Measurements from ENCODE around the gene KCNQ1OT1. TPM values are rescaled to one million over a fixed set of nuclear protein-coding genes. Genes with fewer than 3 reads are reported as not detected.

KCNQ1OT1 gene
- total and polyA plus RNA-seq, 7 donors: 0.01 to 0.56 (median 0.30) TPM

DNA sequence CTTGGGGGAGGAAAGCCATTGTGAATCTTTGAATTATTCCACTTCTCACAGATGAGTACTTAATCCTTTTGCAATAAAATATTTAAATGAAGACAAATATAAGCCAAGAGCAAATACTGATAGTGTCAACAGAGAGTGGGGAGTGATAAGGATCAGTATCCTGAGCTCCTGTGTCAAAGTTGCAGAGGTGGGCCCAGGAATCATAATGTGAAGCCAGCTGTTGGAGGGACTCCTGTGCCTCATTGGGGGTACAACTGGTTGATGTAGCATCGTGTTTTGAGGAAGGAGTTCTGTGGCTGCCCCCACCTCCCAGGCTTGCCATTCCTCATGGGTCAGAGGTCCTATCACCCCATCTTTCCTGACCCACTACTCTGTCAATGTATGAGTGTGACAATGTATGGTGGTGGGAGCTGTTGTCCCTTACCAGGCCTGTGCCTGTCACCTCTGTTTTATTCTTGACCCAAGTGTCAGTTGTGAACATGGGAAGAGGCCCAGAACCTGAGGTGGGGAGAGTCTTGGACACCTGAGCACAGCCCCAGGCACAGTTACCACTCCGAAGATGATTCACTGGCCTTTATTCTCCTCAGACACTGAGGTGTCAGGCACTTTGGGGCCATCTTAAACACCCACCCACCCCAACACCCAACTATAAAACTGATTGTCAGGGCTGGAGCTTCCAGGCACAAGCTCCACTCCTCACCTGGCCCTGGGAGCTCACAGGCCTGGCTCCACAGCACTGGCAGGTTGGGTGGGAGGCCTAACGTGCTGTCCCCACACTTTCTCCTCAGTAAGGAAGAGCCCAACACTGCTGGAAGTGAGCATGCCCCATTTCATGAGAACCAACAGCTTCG lies 38.4 kb downstream of the KCNQ1OT1 start:
- 91 to 97% (median 92%) methylated on average over 4 of the region's 4 CpGs for WGBS, 3 donors
- H3K9me3 ChIP-seq: peaks cover 14% of the 10 kb centered on the region
- no peak for DNase-seq
- no peak overlapping the region for H3K27ac ChIP-seq
- H3K4me1 ChIP-seq: peaks cover 10% of the 10 kb centered on the region
- no peaks in the 10 kb centered on the region for H3K36me3 ChIP-seq (ENCODE audit: insufficient read depth in 1 of 2, low read depth in 1 of 2)
- intact Hi-C loops (cut with DNase I): no loop called here
- ATAC-seq: no peak
- TF ChIP-seq, protein P1, sequence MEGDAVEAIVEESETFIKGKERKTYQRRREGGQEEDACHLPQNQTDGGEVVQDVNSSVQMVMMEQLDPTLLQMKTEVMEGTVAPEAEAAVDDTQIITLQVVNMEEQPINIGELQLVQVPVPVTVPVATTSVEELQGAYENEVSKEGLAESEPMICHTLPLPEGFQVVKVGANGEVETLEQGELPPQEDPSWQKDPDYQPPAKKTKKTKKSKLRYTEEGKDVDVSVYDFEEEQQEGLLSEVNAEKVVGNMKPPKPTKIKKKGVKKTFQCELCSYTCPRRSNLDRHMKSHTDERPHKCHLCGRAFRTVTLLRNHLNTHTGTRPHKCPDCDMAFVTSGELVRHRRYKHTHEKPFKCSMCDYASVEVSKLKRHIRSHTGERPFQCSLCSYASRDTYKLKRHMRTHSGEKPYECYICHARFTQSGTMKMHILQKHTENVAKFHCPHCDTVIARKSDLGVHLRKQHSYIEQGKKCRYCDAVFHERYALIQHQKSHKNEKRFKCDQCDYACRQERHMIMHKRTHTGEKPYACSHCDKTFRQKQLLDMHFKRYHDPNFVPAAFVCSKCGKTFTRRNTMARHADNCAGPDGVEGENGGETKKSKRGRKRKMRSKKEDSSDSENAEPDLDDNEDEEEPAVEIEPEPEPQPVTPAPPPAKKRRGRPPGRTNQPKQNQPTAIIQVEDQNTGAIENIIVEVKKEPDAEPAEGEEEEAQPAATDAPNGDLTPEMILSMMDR (IDR thresholded peaks at IDR 0.05): no peak
- no peaks in the 10 kb centered on the region for H3K27me3 ChIP-seq (ENCODE audit: insufficient read depth in 3 of 3, low read length in 2 of 3)
- no peak overlapping the region for H3K4me3 ChIP-seq

DNA sequence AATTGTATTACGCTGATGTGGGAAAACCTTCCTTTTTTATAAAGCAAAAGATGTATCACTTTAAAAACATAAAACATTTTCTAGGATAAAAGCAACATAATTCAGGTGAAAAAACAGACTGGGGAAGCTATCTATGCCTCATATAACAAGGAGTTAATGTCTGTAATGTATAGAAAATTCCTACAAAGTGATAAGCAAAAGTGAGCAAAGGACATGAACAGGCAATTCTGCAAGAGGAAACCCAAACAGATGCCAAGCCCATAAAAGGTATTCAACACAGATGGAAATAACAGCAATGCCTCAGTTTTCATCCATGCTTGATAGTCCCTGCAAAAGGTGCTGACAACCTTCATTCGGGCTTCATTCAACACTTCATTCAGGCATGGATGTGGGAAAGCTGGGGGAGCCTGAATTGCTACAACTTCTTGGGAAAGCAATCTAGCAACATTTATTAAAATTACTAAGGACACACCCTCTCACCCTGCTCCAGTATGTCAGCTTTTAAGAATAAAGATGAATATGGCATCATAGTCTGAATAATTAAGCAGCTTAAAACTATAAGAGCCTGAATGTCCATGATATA lies 39.3 kb downstream of the KCNQ1OT1 start:
- ATAC-seq (no peak), DNase-seq (no peak)
- 97 to 98% (median 97%) methylated on average over 2 of the region's 2 CpGs for WGBS, 3 donors
- H3K36me3 ChIP-seq (ENCODE audit: insufficient read depth in 1 of 2, low read depth in 1 of 2): no peaks in the 10 kb centered on the region
- H3K4me3 ChIP-seq: no peak overlapping the region
- no peak overlapping the region for H3K27ac ChIP-seq
- intact Hi-C loops (cut with DNase I): no loop called here
- TF ChIP-seq, protein P1 (IDR thresholded peaks at IDR 0.05): no peak
- no peaks in the 10 kb centered on the region for H3K27me3 ChIP-seq (ENCODE audit: insufficient read depth in 3 of 3, low read length in 2 of 3)
- peaks cover 14% of the 10 kb centered on the region for H3K9me3 ChIP-seq
- H3K4me1 ChIP-seq: peaks cover 10% of the 10 kb centered on the region

DNA sequence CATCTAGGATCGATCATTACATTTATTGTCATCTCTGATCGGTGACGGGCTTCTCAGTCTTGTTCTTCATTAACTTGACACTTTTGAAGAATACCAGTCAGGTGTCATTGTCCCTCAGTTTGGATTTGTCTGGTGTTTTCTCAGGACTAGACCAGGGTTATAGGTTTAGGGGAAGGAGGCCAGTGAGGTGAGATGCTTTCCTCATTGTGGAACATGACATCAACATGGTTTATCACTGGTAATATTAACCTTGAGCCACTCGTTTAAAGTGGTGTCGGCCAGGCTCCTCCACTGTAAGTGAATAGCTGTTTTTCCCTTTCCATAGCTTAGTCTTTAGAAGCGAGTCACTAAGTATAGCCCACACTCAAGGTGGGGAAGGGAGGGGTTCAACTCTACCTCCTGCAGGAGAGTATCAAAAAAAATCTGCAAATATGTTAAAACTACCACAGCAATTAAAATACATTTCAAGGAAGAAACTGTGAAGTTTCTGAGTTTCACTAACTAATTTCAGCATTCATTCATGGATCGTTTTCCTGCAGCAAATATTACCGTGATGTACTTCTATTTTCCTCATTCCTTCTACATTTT lies 42.0 kb downstream of the KCNQ1OT1 start:
- 73 to 83% (median 82%) methylated on average over 8 of the region's 8 CpGs for WGBS, 3 donors
- intact Hi-C loops (cut with DNase I): no loop called here
- Histone ChIP-seq H3K36me3 (ENCODE audit: insufficient read depth in 1 of 2, low read depth in 1 of 2) (no peaks in the 10 kb centered on the region), H3K27ac (no peak overlapping the region), H3K27me3 (ENCODE audit: insufficient read depth in 3 of 3, low read length in 2 of 3) (no peaks in the 10 kb centered on the region), H3K4me3 (no peak overlapping the region), H3K9me3 (peaks cover 14% of the 10 kb centered on the region), H3K4me1 (peaks cover 20% of the 10 kb centered on the region)
- ATAC-seq: peak in 1 of 4 donors; percentile 66
- DNase-seq: no peak
- TF ChIP-seq, protein P1 (IDR thresholded peaks at IDR 0.05): no peak

DNA sequence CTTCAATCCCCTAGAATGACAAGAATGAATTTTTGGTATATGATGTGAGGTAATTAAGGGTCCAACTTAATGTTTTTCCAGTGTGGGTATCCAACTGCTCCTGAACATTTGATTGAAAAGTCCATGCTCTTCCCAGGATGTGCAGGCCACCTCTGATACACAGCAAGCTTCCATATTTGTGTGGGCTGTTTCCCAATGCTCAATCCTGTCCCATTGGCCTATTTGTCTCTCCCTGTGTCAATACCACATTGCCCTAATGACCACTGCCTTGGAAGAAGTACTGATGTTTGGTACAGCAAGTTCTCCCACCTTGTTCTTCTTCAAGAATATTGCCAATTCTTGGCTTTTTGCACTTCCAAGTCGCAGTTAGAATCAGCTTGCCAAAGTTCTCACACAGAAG lies 42.9 kb downstream of the KCNQ1OT1 start:
- Histone ChIP-seq H3K4me3 (no peak overlapping the region), H3K4me1 (peaks cover 20% of the 10 kb centered on the region), H3K9me3 (peaks cover 16% of the 10 kb centered on the region), H3K27me3 (ENCODE audit: insufficient read depth in 3 of 3, low read length in 2 of 3) (no peaks in the 10 kb centered on the region), H3K27ac (no peak overlapping the region), H3K36me3 (ENCODE audit: insufficient read depth in 1 of 2, low read depth in 1 of 2) (no peaks in the 10 kb centered on the region)
- DNase-seq (no peak), ATAC-seq (no peak)
- 79 to 97% (median 88%) methylated on average over 1 of the region's 1 CpG for WGBS, 3 donors
- intact Hi-C loops (cut with DNase I): no loop called here
- TF ChIP-seq, protein P1 (IDR thresholded peaks at IDR 0.05): no peak

Measured in psoas muscle (tissue), 8 donors.